Spleen (tissue), 11 donors: Measurements from ENCODE around the gene LRRC3B. TPM values are rescaled to one million over a fixed set of nuclear protein-coding genes. Genes with fewer than 3 reads are reported as not detected.

Experiments used
- DNase-seq: peaks from one replicate; pipeline ENCODE4 v3.0.0-alpha.2; 2020
- H3K27ac ChIP-seq, 8 donors: fragments of 200-600 bp; sonication (generic) in 7 of 8; 1 replicate in 4 of 8; 2 replicates in 4 of 8; pipeline versions ENCODE4 v1.5.0 to v1.8.0; 2016 to 2021; ENCODE audit warnings: inconsistent platforms in 4 of 8, mild to moderate bottlenecking in 4 of 8, moderate library complexity in 1 of 8
- H3K27me3 ChIP-seq, 7 donors: fragments of 200-600 bp; sonication (generic) in 6 of 7; replicated peaks in 1 of 7; 1 replicate in 4 of 7; 2 replicates in 3 of 7; pipeline versions ENCODE4 v1.5.0 to v1.8.0; 2016 to 2021; ENCODE audit warnings: inconsistent platforms in 3 of 7, mild to moderate bottlenecking in 1 of 7
- H3K36me3 ChIP-seq, 6 donors: fragments of 200-600 bp; sonication (generic) in 5 of 6; 1 replicate in 4 of 6; 2 replicates in 2 of 6; pipeline versions ENCODE4 v1.5.0 to v1.8.0; 2016 to 2021; ENCODE audit warnings: inconsistent platforms in 2 of 6
- H3K4me1 ChIP-seq, 6 donors: fragments of 200-600 bp; sonication (generic) in 5 of 6; 1 replicate in 3 of 6; 2 replicates in 3 of 6; pipeline versions ENCODE4 v1.5.0 to v1.8.0; 2016 to 2021; ENCODE audit warnings: inconsistent platforms in 3 of 6
- H3K4me3 ChIP-seq, 8 donors: fragments of 200-600 bp; sonication (generic) in 7 of 8; 1 replicate in 4 of 8; 2 replicates in 4 of 8; pipeline versions ENCODE4 v1.5.0 to v1.8.0; 2016 to 2021; ENCODE audit warnings: inconsistent platforms in 4 of 8, mild to moderate bottlenecking in 4 of 8, moderate library complexity in 2 of 8
- H3K9me3 ChIP-seq, 8 donors: fragments of 200-600 bp; sonication (generic) in 7 of 8; 1 replicate in 4 of 8; 2 replicates in 4 of 8; pipeline versions ENCODE4 v1.5.0 to v1.8.0; 2016 to 2021; ENCODE audit warnings: inconsistent platforms in 4 of 8
- POLR2A ChIP-seq, 3 donors: fragments of 450-650 bp; IDR thresholded peaks; one replicate each; pipeline ENCODE4 v1.5.1; 2017; ENCODE audit warnings: antibody characterized with exemption in 3 of 3, mild to moderate bottlenecking in 1 of 3
- POLR2AphosphoS5 ChIP-seq, 3 donors: sonication (generic); formaldehyde crosslinking; IDR thresholded peaks; one replicate each; pipeline ENCODE4 v1.5.1; 2017; ENCODE audit warnings: antibody characterized with exemption in 3 of 3
- WGBS, 5 donors: extraction: QIAGEN DNeasy Blood & Tissue Kit in 3 of 5; methylation state at CpG; one replicate each; pipeline versions ENCODE4 v1.1.5 to v1.1.7; 2013 to 2018; 5-methylcytosine and 5-hydroxymethylcytosine counted together
- intact Hi-C: fragments of 100-400 bp; cut with DNase I; formaldehyde crosslinking; loops from one replicate; pipeline ENCODE4 v1.15.0; 2023; ENCODE audit warnings: low total_unique reads
- polyA plus RNA-seq, 3 donors: library from polyadenylated mRNA; stranded (reverse); fragments of 200-250 nt; gene quantifications; one replicate each; pipeline ENCODE4 v1.2.1, GENCODE V29; 2013
- total RNA-seq, 7 donors: library from RNA; depleted of rRNA in 3 of 7; stranded (reverse); fragments of >200 nt in 3 of 7; fragmentation: NEBNext Ultra II Directional in 4 of 7; extraction: Animal tissue kit (Norgen Biotek cat#: 25700) in 4 of 7; gene quantifications; one replicate each; pipeline versions ENCODE4 v1.1.0 to v1.2.1, GENCODE V29; 2016 to 2021
- TF ChIP-seq, protein P1 (sequence below), 11 experiments: fragments of 200-600 bp in 7 of 11; fragments of 450-650 bp in 4 of 11; sonication (generic) in 4 of 11; IDR thresholded peaks in 8 of 11; conservative IDR thresholded peaks in 3 of 11; 1 replicate in 7 of 11; 2 replicates in 4 of 11; pipeline versions ENCODE4 v1.4.0 to v1.8.0; 2016 to 2021; ENCODE audit warnings: antibody characterized with exemption in 11 of 11, inconsistent platforms in 4 of 11, mild to moderate bottlenecking in 1 of 11
- donor health status: healthy with polysubstance abuse.
- donor health status: DM: no; HTN: no; CAD: no; lungs with moderate emphysema.
- donor health status: DM: no; HTN: no; CAD: no.
- donor health status: Bipolar disorder and iron deficiency.
- donor health status: healthy.
- donor health status: DM: no; HTN: no; CAD: no.
- donor health status: DM: yes; HTN: yes; CAD: no.

The LRRC3B gene
- total and polyA plus RNA-seq, 10 donors: 0.05 TPM; not detected in 9

GRCh38 chr3:26668171-26668570, 45.6 kb downstream of the LRRC3B start:
- Histone ChIP-seq H3K27me3 (no peaks in the 10 kb centered on the region), H3K27ac (no peak overlapping the region), H3K9me3 (no peaks in the 10 kb centered on the region), H3K4me3 (no peak overlapping the region), H3K4me1 (no peaks in the 10 kb centered on the region), H3K36me3 (no peaks in the 10 kb centered on the region)
- 62 to 69% (median 66%) methylated on average over 3 of the region's 3 CpGs for WGBS, 5 donors
- TF ChIP-seq POLR2A (IDR thresholded peaks at IDR 0.05) (no peak), POLR2AphosphoS5 (IDR thresholded peaks at IDR 0.05) (no peak)
- TF ChIP-seq, protein P1, sequence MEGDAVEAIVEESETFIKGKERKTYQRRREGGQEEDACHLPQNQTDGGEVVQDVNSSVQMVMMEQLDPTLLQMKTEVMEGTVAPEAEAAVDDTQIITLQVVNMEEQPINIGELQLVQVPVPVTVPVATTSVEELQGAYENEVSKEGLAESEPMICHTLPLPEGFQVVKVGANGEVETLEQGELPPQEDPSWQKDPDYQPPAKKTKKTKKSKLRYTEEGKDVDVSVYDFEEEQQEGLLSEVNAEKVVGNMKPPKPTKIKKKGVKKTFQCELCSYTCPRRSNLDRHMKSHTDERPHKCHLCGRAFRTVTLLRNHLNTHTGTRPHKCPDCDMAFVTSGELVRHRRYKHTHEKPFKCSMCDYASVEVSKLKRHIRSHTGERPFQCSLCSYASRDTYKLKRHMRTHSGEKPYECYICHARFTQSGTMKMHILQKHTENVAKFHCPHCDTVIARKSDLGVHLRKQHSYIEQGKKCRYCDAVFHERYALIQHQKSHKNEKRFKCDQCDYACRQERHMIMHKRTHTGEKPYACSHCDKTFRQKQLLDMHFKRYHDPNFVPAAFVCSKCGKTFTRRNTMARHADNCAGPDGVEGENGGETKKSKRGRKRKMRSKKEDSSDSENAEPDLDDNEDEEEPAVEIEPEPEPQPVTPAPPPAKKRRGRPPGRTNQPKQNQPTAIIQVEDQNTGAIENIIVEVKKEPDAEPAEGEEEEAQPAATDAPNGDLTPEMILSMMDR (IDR thresholded peaks at IDR 0.05 in 8 of 11, conservative IDR thresholded peaks at IDR 0.05 in 3 of 11): no peak
- intact Hi-C loops: no loop called here
- no peak for DNase-seq

DNA sequence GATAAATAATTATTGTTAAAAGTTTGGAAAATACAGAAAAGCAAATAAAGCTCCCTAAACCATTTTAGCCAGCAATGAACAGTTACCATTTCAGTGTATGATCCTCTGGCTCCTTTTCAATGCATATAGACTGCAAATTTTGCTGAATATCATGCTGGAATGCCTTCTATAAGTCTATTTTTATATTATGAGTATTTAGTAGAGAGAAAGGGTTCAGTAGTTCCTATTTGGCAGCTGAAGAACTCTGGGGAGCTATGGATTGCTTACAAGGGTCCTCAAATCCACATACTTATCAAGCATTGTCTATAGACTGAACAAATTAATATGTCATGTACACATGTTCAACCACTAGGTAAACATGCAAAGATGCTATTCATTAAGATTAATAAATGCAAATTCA, 46.1 kb downstream of the LRRC3B start:
- H3K9me3 ChIP-seq: no peaks in the 10 kb centered on the region
- no peaks in the 10 kb centered on the region for H3K4me1 ChIP-seq
- intact Hi-C loops: no loop called here
- H3K27me3 ChIP-seq: no peaks in the 10 kb centered on the region
- no peak for DNase-seq
- TF ChIP-seq, protein P1 (IDR thresholded peaks at IDR 0.05 in 8 of 11, conservative IDR thresholded peaks at IDR 0.05 in 3 of 11): no peak
- no peak for TF ChIP-seq POLR2A (IDR thresholded peaks at IDR 0.05)
- TF ChIP-seq POLR2AphosphoS5 (IDR thresholded peaks at IDR 0.05): no peak
- no peak overlapping the region for H3K4me3 ChIP-seq
- no peak overlapping the region for H3K27ac ChIP-seq
- no peaks in the 10 kb centered on the region for H3K36me3 ChIP-seq

DNA sequence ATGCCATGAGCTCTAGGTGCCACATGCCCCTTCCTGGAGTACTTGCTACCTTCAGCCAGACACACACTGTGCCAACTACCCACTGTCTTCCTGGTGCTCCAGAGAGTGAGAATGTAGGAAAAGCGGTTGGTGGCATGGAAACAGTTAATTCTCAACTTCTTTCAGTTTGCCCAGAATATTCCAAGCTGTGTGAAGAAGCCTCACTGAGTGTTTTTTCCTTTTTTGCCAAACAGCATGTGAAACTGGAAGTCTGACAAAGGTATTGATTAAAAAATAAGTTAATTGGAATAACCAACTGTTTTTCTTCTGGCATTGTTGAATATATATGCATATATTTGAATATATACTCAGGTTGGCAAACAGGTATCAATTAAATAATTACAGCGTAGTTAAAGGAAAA, 52.8 kb downstream of the LRRC3B start:
- DNase-seq: no peak
- WGBS, 5 donors: 82 to 94% (median 83%) methylated on average over 2 of the region's 2 CpGs
- Histone ChIP-seq H3K36me3 (no peaks in the 10 kb centered on the region), H3K4me3 (no peak overlapping the region), H3K9me3 (peaks cover 0 to 12% (median 0%) of the 10 kb centered on the region in 8 donors), H3K27me3 (no peaks in the 10 kb centered on the region), H3K27ac (no peak overlapping the region), H3K4me1 (no peaks in the 10 kb centered on the region)
- intact Hi-C loops: no loop called here
- TF ChIP-seq, protein P1 (IDR thresholded peaks at IDR 0.05 in 8 of 11, conservative IDR thresholded peaks at IDR 0.05 in 3 of 11): no peak
- TF ChIP-seq POLR2AphosphoS5 (IDR thresholded peaks at IDR 0.05) (no peak), POLR2A (IDR thresholded peaks at IDR 0.05) (no peak)

- Histone ChIP-seq H3K9me3 (peaks cover 0 to 14% (median 0%) of the 10 kb centered on the region in 8 donors), H3K27me3 (no peaks in the 10 kb centered on the region), H3K27ac (no peak overlapping the region), H3K4me3 (no peak overlapping the region), H3K36me3 (no peaks in the 10 kb centered on the region), H3K4me1 (no peaks in the 10 kb centered on the region)
- DNase-seq: no peak
- TF ChIP-seq POLR2A (IDR thresholded peaks at IDR 0.05) (no peak), POLR2AphosphoS5 (IDR thresholded peaks at IDR 0.05) (no peak)
- TF ChIP-seq, protein P1 (IDR thresholded peaks at IDR 0.05 in 8 of 11, conservative IDR thresholded peaks at IDR 0.05 in 3 of 11): no peak
- intact Hi-C loops: no loop called here
- 80 to 90% (median 85%) methylated on average over 2 of the region's 2 CpGs for WGBS, 5 donors
These were observed 59.1 kb downstream of the LRRC3B start for GRCh38 chr3:26681632-26682031.
